ENCODE results near the gene HSD11B1. TPM values are rescaled to one million over a fixed set of nuclear protein-coding genes. Genes with fewer than 3 reads are reported as not detected.

The HSD11B1 gene
- total RNA-seq, 1 experiment from 2014 or later = not detected

DNA sequence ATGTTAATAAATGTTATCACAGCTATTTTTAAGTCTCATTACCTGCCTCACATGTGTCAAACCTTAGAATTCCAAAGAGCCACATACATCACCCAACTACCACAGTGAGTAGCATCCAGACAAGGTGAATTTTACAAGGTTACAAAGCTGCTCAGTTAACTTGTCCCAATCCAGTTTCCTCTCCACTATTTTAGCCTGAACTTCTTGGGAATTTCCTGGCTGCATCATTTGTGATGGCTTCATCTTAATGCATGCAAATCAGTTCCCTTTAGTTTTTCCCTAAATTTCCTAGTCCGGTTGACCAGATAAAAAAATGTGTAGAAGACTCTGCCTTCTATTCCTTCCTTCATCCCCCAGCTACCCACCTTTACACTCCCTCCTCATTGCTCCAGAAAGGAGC, 50.6 kb downstream of the HSD11B1 start:
- Mint-ChIP-seq H3K9me3 (ENCODE audit: low read depth, unreplicated experiment) (no peaks in the 10 kb centered on the region), H3K36me3 (ENCODE audit: insufficient read depth, unreplicated experiment) (no peaks in the 10 kb centered on the region), H3K4me3 (ENCODE audit: low read depth, unreplicated experiment) (no peak overlapping the region), H3K27me3 (ENCODE audit: unreplicated experiment) (peaks cover 25% of the 10 kb centered on the region), H3K27ac (ENCODE audit: unreplicated experiment) (no peak overlapping the region), H3K4me1 (ENCODE audit: low read depth, unreplicated experiment) (no peaks in the 10 kb centered on the region)
- TF ChIP-seq, protein P1, sequence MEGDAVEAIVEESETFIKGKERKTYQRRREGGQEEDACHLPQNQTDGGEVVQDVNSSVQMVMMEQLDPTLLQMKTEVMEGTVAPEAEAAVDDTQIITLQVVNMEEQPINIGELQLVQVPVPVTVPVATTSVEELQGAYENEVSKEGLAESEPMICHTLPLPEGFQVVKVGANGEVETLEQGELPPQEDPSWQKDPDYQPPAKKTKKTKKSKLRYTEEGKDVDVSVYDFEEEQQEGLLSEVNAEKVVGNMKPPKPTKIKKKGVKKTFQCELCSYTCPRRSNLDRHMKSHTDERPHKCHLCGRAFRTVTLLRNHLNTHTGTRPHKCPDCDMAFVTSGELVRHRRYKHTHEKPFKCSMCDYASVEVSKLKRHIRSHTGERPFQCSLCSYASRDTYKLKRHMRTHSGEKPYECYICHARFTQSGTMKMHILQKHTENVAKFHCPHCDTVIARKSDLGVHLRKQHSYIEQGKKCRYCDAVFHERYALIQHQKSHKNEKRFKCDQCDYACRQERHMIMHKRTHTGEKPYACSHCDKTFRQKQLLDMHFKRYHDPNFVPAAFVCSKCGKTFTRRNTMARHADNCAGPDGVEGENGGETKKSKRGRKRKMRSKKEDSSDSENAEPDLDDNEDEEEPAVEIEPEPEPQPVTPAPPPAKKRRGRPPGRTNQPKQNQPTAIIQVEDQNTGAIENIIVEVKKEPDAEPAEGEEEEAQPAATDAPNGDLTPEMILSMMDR (IDR thresholded peaks at IDR 0.05; ENCODE audit: unreplicated experiment) = no peak
- BruUV-seq (replicated peaks) = no TSS peak
- intact Hi-C loops (cut with micrococcal nuclease; ENCODE audit: unreplicated experiment) = no loop called here
- CTCF ChIA-PET = interaction anchor here (0.5 to 1.4 kb wide), 2 partner anchors 8 to 618 kb away, joined by 3 read pairs; no protein-coding TSS in a partner anchor
- DNase-seq = no peak

DNA sequence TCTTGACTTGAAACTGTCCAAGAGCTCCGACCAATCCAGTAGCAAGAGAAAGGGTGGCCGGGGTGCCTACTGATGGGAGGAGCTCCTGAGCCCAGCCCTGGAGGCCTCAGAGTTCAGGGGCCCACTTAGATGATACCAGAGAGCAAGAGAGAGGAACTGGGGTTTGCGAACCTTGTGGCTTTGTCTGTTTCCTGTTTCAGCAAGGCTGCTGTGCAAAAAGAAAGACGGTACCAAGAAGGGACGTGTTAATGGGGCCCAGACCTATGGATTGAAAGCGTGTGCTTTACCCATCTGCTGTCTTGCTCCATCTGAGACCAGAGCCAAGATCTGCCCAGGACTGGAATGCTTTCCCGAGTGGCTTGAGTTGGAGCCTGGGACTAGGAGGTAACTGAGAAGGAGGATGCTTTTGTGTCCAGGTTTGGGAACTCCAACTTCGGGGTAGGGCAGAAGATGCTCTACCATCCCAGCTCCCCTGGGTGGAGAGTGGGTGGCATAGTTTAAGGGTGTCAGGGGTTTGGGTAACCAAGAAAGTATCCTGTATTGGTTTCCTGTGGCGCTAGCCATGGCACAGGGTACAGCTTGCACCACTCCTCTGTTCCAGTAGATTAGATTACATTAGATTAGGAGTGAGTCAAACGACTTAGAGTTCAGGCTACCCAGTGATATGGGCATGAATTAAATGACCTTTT, 51.4 kb downstream of the HSD11B1 start, which contains the start of gene TRAF3IP3:
TRAF3IP3 (plus strand) TSS at position 128 of the 689 bp plus-strand sequence. CDS start 3,987 bp downstream, outside the sequence.
- TF ChIP-seq, protein P1 (IDR thresholded peaks at IDR 0.05; ENCODE audit: unreplicated experiment) = no peak
- intact Hi-C loops (cut with micrococcal nuclease; ENCODE audit: unreplicated experiment) = no loop called here
- Mint-ChIP-seq H3K27ac (ENCODE audit: unreplicated experiment) (no peak within 1 kb of the TSS), H3K27me3 (ENCODE audit: unreplicated experiment) (peaks cover 28% of the 10 kb centered on the region), H3K9me3 (ENCODE audit: low read depth, unreplicated experiment) (no peaks in the 10 kb centered on the region), H3K4me1 (ENCODE audit: low read depth, unreplicated experiment) (no peaks in the 10 kb centered on the region), H3K4me3 (ENCODE audit: low read depth, unreplicated experiment) (no peak within 1 kb of the TSS), H3K36me3 (ENCODE audit: insufficient read depth, unreplicated experiment) (no peaks in the 10 kb centered on the region)
- CTCF ChIA-PET = no interaction called here
- no TSS peak for BruUV-seq (replicated peaks)
- no peak for DNase-seq

DNA sequence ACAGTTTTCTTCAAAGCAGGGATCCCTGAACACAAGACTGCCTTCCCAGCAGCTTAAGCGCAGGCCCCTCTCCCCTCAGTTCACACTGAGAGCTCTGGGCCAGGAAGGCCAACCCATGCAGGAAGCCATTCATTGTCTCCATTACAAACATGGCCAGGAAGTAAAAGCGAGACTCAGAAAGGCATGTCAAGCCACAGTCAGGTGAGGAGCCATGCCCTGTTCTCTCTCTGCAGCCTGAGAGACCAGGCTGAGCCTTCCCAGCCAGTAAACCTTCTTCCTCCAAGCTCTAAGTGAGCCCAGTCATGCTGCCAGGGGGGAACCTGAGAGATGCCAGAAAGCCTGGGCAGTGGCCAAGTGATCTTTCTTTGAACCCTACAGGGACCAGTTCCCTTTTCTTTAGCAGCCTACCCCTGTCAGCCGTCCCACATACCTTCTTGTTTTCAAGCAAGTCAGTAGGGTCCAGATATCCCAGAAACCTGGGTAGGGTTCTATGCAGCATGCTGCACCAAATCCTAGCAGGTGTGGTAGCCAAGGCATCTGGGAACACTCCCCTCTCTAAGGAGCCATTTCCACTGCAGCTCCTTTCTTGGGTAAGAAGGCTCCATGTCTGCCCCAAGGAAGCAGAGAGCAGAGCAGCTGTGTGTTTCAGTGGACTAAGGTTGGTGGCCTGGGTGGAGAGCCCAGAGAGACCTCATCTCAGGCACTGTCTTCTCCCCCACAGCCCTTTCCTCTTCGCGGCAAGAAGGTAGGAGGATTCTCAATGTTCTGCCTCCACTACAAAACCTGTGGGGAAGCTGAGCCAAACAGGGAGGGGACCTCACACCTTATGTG, 52.2 kb downstream of the HSD11B1 start:
- no TSS peak for BruUV-seq (replicated peaks)
- Mint-ChIP-seq H3K4me1 (ENCODE audit: low read depth, unreplicated experiment) (no peaks in the 10 kb centered on the region), H3K9me3 (ENCODE audit: low read depth, unreplicated experiment) (no peaks in the 10 kb centered on the region), H3K4me3 (ENCODE audit: low read depth, unreplicated experiment) (no peak overlapping the region), H3K36me3 (ENCODE audit: insufficient read depth, unreplicated experiment) (no peaks in the 10 kb centered on the region), H3K27ac (ENCODE audit: unreplicated experiment) (no peak overlapping the region), H3K27me3 (ENCODE audit: unreplicated experiment) (peaks cover 32% of the 10 kb centered on the region)
- no peak for DNase-seq
- TF ChIP-seq, protein P1 (IDR thresholded peaks at IDR 0.05; ENCODE audit: unreplicated experiment) = no peak
- intact Hi-C loops (cut with micrococcal nuclease; ENCODE audit: unreplicated experiment) = no loop called here
- CTCF ChIA-PET = no interaction called here

DNA sequence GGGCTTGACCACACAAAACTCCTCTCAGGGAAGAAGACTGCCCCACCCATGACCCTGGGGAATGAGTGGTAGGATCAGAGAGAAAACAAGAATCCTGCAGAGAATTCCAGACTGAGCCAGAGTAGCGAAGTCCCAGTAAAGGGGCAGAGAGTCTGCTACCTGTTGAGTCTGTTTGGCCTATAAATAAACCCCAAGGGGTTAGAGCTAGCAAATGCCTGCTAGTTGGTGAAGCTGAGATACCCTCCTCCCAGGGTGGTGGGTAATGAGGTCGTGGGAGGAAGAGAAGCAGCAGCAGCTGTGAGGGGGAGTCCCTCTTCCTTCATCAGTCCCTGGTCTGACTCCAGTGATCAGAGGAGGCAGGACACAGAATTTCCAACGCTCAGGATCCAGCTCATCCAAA, 53.8 kb downstream of the HSD11B1 start:
- H3K36me3 Mint-ChIP-seq (ENCODE audit: insufficient read depth, unreplicated experiment) = no peaks in the 10 kb centered on the region
- H3K27ac Mint-ChIP-seq (ENCODE audit: unreplicated experiment) = no peak overlapping the region
- CTCF ChIA-PET = no interaction called here
- no peak for DNase-seq
- TF ChIP-seq, protein P1 (IDR thresholded peaks at IDR 0.05; ENCODE audit: unreplicated experiment) = no peak
- intact Hi-C loops (cut with micrococcal nuclease; ENCODE audit: unreplicated experiment) = no loop called here
- H3K4me3 Mint-ChIP-seq (ENCODE audit: low read depth, unreplicated experiment) = no peak overlapping the region
- H3K9me3 Mint-ChIP-seq (ENCODE audit: low read depth, unreplicated experiment) = no peaks in the 10 kb centered on the region
- no TSS peak for BruUV-seq (replicated peaks)
- H3K4me1 Mint-ChIP-seq (ENCODE audit: low read depth, unreplicated experiment) = no peaks in the 10 kb centered on the region
- H3K27me3 Mint-ChIP-seq (ENCODE audit: unreplicated experiment) = peaks cover 48% of the 10 kb centered on the region

Measured in Calu3 (cell line).